Nephron (organoid): Measurements from ENCODE around the gene ANKFN1.

Experiments used
- H3K27ac Mint-ChIP-seq, 3 experiments: 2 replicates each; pipeline ENCODE4 v1.8.0; 2020; ENCODE audit warnings: mixed read lengths in 3 of 3, mild to moderate bottlenecking in 2 of 3, moderate library complexity in 1 of 3
- H3K27me3 Mint-ChIP-seq: 2 replicates; pipeline ENCODE4 v1.8.0; 2021; ENCODE audit warnings: low read depth, mild to moderate bottlenecking, moderate library complexity, mixed read lengths
- H3K36me3 Mint-ChIP-seq: 2 replicates; pipeline ENCODE4 v1.8.0; 2020; ENCODE audit warnings: low read depth, mixed read lengths
- H3K4me1 Mint-ChIP-seq: 2 replicates; pipeline ENCODE4 v1.8.0; 2020; ENCODE audit warnings: mixed read lengths
- H3K4me3 Mint-ChIP-seq, 3 experiments: 2 replicates each; pipeline ENCODE4 v1.8.0; 2020; ENCODE audit warnings: mild to moderate bottlenecking in 3 of 3, mixed read lengths in 3 of 3, moderate library complexity in 2 of 3
- H3K9me3 Mint-ChIP-seq: 2 replicates; pipeline ENCODE4 v1.8.0; 2020; ENCODE audit warnings: mixed read lengths
- TF ChIP-seq, protein P1 (sequence below), 3 experiments: fragments of 200-600 bp; sonication (generic); IDR thresholded peaks; one replicate each; pipeline ENCODE4 v1.5.0; 2021; ENCODE audit warnings: antibody characterized with exemption in 3 of 3; ENCODE audit not compliant: unreplicated experiment in 3 of 3

Gene ANKFN1

DNA sequence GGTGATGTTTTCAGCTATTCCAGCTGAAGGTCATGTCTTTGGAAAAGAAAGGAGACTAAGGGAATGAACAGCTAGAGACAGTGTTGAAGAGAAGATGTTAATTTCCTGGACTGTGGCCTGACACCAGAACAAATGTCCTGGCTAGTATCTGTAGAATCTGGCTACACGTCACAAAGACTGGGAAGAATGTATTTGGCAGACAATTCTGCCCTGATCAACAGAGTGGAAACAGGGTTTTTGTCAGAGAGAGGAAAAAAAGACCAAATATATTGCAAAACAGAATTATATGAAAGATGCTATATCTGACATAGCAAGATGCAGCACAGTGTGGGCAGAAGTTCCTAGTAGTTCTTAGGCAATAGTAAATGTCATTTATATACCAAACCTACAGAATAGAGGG is 17.0 kb upstream of the ANKFN1 start:
- H3K4me3 Mint-ChIP-seq, result no peak overlapping the region
- H3K36me3 Mint-ChIP-seq, result no peaks in the 10 kb centered on the region
- H3K27me3 Mint-ChIP-seq, result no peaks in the 10 kb centered on the region
- no peak overlapping the region for H3K27ac Mint-ChIP-seq
- TF ChIP-seq, protein P1, sequence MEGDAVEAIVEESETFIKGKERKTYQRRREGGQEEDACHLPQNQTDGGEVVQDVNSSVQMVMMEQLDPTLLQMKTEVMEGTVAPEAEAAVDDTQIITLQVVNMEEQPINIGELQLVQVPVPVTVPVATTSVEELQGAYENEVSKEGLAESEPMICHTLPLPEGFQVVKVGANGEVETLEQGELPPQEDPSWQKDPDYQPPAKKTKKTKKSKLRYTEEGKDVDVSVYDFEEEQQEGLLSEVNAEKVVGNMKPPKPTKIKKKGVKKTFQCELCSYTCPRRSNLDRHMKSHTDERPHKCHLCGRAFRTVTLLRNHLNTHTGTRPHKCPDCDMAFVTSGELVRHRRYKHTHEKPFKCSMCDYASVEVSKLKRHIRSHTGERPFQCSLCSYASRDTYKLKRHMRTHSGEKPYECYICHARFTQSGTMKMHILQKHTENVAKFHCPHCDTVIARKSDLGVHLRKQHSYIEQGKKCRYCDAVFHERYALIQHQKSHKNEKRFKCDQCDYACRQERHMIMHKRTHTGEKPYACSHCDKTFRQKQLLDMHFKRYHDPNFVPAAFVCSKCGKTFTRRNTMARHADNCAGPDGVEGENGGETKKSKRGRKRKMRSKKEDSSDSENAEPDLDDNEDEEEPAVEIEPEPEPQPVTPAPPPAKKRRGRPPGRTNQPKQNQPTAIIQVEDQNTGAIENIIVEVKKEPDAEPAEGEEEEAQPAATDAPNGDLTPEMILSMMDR (IDR thresholded peaks at IDR 0.05; ENCODE audit: unreplicated experiment in 3 of 3), result no peak
- H3K4me1 Mint-ChIP-seq, result peaks cover 15% of the 10 kb centered on the region
- H3K9me3 Mint-ChIP-seq, result no peaks in the 10 kb centered on the region

DNA sequence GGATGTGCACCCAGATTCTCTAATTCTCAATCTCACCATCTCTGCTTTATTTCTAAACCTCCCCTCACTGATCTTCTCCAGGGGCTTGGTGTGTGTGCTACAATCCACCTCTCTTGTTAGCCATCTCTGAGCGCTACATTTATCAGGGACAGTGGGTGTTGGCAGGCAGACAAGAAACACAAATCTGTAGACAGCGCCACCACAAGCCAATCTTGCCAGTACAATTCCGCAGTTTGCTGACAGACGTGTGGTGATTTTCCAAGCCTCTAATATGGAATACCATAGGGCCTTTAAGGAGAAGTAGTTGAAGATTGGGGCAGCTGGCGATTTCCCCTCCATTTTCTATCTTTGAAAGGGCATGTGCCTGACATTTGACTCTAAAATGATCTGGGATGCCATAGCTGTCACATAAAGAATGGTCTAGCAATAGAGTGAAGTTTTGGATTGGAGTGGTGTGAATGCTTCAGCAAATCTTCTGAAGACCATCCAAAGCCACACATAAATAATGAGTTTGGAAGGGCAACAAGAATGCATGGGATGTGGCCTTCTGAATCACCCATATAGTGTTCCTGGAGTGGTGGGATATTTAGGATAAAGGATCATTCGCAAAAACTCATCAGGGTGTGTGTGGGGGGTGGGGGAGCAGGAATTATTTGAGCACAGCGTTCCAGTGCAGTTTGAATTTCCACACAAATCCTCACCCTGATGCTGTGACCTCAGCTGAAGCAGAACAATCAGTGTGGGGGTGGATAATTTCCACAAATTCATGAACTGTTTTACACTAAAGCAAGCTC is 12.0 kb upstream of the ANKFN1 start:
- H3K4me3 Mint-ChIP-seq, result no peak overlapping the region
- H3K27ac Mint-ChIP-seq, result peak overlapping the region in 1 of 3 experiments; percentile 27
- peaks cover 16% of the 10 kb centered on the region for H3K4me1 Mint-ChIP-seq

DNA sequence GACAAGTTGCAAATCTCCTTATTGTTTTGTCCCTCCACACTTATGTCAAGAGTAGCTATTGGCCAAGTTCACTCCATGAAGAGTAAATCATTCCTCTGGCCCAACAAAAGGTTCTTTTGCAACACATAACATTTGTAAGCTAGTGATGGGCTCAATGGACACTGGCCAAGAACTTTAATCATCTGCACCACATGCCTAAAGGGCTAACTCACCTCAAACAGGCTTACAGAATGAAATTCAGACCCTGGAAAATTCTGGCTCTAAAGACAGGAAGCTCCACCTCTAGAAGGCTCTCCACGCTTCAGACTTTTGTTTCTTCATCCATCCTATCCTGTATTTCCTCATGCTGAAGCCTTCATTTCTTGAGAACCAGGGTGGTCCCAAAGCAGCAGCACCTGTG is 10.9 kb upstream of the ANKFN1 start:
- H3K27me3 Mint-ChIP-seq, result peaks cover 4% of the 10 kb centered on the region
- TF ChIP-seq, protein P1 (IDR thresholded peaks at IDR 0.05; ENCODE audit: unreplicated experiment in 3 of 3), result no peak

More for the DNA sequence above, 12.0 kb upstream of the ANKFN1 start:
- peaks cover 4% of the 10 kb centered on the region for H3K27me3 Mint-ChIP-seq
- no peaks in the 10 kb centered on the region for H3K9me3 Mint-ChIP-seq
- TF ChIP-seq, protein P1 (IDR thresholded peaks at IDR 0.05; ENCODE audit: unreplicated experiment in 3 of 3), result no peak
- no peaks in the 10 kb centered on the region for H3K36me3 Mint-ChIP-seq

DNA sequence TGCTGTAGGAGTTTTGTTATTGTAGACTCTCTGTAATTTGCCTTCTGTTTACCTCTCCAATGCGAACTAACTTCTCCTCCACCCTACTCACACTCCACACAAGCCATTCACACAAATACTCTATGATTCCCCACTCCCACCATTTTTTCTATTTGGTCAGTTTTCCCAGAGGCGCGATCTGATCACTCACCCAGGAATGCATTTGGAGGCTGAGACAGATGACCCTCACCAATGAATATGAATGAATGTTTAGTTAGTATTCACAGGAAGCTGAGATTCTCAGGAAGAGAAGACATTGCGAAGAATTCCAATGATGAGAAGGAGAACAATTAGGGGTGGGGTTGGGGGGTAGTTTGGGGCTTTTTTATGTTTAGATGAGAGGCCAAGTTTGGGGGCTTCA is 10.5 kb upstream of the ANKFN1 start:
- Mint-ChIP-seq H3K4me1 (peaks cover 14% of the 10 kb centered on the region), H3K27me3 (peaks cover 4% of the 10 kb centered on the region), H3K4me3 (no peak overlapping the region)

More for the DNA sequence above, 10.9 kb upstream of the ANKFN1 start:
- no peaks in the 10 kb centered on the region for H3K9me3 Mint-ChIP-seq
- H3K4me1 Mint-ChIP-seq, result peaks cover 14% of the 10 kb centered on the region
- no peak overlapping the region for H3K27ac Mint-ChIP-seq
- H3K4me3 Mint-ChIP-seq, result no peak overlapping the region
- H3K36me3 Mint-ChIP-seq, result no peaks in the 10 kb centered on the region

DNA sequence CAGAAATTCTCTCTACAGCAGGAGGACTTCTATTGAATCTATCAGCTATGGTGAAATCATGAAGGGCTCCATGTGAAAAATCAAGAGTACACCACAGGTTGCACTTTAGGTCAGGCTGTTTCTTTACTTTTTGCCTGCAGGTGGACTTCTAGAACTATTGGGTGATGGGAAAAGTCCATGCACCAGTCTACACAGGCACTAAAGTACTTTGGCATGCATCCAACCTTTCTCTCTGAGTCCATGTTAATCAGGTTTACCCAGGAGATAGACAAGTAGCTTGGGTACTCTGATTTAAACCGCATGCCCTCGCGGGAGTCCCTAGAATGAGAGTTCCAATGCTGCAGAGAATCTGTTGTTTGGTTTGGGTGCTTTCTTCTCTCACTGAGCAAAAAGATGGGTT is 9.1 kb upstream of the ANKFN1 start:
- Mint-ChIP-seq H3K27me3 (peaks cover 11% of the 10 kb centered on the region), H3K4me3 (no peak overlapping the region), H3K4me1 (peaks cover 14% of the 10 kb centered on the region), H3K9me3 (no peaks in the 10 kb centered on the region), H3K36me3 (no peaks in the 10 kb centered on the region), H3K27ac (peak overlapping the region in 1 of 3 experiments; percentile 32)
- TF ChIP-seq, protein P1 (IDR thresholded peaks at IDR 0.05; ENCODE audit: unreplicated experiment in 3 of 3), result no peak

More for the DNA sequence above, 10.5 kb upstream of the ANKFN1 start:
- Mint-ChIP-seq H3K9me3 (no peaks in the 10 kb centered on the region), H3K36me3 (no peaks in the 10 kb centered on the region), H3K27ac (no peak overlapping the region)
- TF ChIP-seq, protein P1 (IDR thresholded peaks at IDR 0.05; ENCODE audit: unreplicated experiment in 3 of 3), result no peak

DNA sequence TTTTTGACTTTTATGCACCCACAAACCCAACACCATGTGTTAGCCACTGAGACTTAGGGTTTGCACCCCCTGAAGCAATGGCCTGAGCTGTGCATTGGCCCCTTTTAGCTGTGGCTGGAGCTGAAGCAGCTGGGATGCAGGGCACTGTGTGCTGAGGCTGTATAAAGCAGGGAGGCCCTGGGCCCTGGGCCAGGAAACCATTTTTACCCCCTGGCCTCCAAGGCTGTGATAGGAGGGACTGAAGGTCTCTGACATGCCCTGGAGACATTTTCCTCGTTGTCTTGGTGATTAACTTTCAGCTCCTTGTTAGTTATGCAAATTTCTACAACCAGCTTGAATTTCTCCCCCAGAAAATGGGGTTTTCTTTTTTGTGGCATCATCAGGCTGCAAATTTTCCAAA is 6.7 kb upstream of the ANKFN1 start:
- no peak overlapping the region for H3K27ac Mint-ChIP-seq

More for the DNA sequence above, 6.7 kb upstream of the ANKFN1 start:
- Mint-ChIP-seq H3K36me3 (no peaks in the 10 kb centered on the region), H3K27me3 (peaks cover 14% of the 10 kb centered on the region), H3K4me1 (peaks cover 7% of the 10 kb centered on the region), H3K9me3 (no peaks in the 10 kb centered on the region), H3K4me3 (no peak overlapping the region)
- TF ChIP-seq, protein P1 (IDR thresholded peaks at IDR 0.05; ENCODE audit: unreplicated experiment in 3 of 3), result no peak
